NCI-H524 (cell line): Measurements from ENCODE around the gene FURIN.
"Not testable (repeated sequence)": the region's sequence is repeated elsewhere in the genome, so short reads cannot be mapped to it uniquely, and the experiment has no call there.

Experiments
- DNase-seq, 2 experiments: peaks; one replicate each; lab custom pipeline; 2025; lab: John Stamatoyannopoulos, UW

The FURIN gene

GRCh38 chr15:90844696-90845095 lies 23.7 kb upstream of the FURIN start:
- DNase-seq: no peak

GRCh38 chr15:90845201-90845949 lies 23.0 kb upstream of the FURIN start:
- DNase-seq: peak in 1 of 2 experiments; percentile 32

GRCh38 chr15:90849424-90849823 lies 19.0 kb upstream of the FURIN start:
- DNase-seq: not testable (repeated sequence)

GRCh38 chr15:90851114-90851513 lies 17.3 kb upstream of the FURIN start:
- DNase-seq: no peak

GRCh38 chr15:90851940-90852339 lies 16.4 kb upstream of the FURIN start:
- no peak for DNase-seq

- DNase-seq: no peak
Measured at GRCh38 chr15:90855139-90855538, 13.2 kb upstream of the FURIN start.

GRCh38 chr15:90857337-90857736 lies 11.1 kb upstream of the FURIN start:
- no peak for DNase-seq

GRCh38 chr15:90857883-90858443 lies 10.4 kb upstream of the FURIN start:
- DNase-seq: no peak

- no peak for DNase-seq
Measured at GRCh38 chr15:90859234-90860131, 8.9 kb upstream of the FURIN start.

- no peak for DNase-seq
Measured at GRCh38 chr15:90860450-90860849, 7.9 kb upstream of the FURIN start.

GRCh38 chr15:90860942-90861675 lies 7.3 kb upstream of the FURIN start:
- no peak for DNase-seq

- no peak for DNase-seq
Measured at GRCh38 chr15:90862487-90862886, 5.9 kb upstream of the FURIN start.

- no peak for DNase-seq
Measured at GRCh38 chr15:90862964-90863778, 5.2 kb upstream of the FURIN start.

- DNase-seq: no peak
Measured at GRCh38 chr15:90863987-90864386, 4.4 kb upstream of the FURIN start.

- peak in 1 of 2 experiments; percentile 65 for DNase-seq
Measured at GRCh38 chr15:90864507-90864906, 3.9 kb upstream of the FURIN start.

GRCh38 chr15:90865702-90866101 lies 2.7 kb upstream of the FURIN start:
- no peak for DNase-seq

- peak; percentile 37 to 75 for DNase-seq
Measured at GRCh38 chr15:90866161-90866715, 2.1 kb upstream of the FURIN start.

GRCh38 chr15:90866800-90867199 lies 1.6 kb upstream of the FURIN start:
- no peak for DNase-seq

- DNase-seq: no peak
Measured at GRCh38 chr15:90869140-90869541, 753 bp downstream of the FURIN start.

GRCh38 chr15:90869601-90870353 lies 1.4 kb downstream of the FURIN start:
- DNase-seq: peak in 1 of 2 experiments; percentile 37
